ENCODE measurements around the gene GPD2. TPM values are rescaled to one million over a fixed set of nuclear protein-coding genes. Genes with fewer than 3 reads are reported as not detected.

The GPD2 gene
- total and polyA plus RNA-seq, 7 donors, result 6.3 to 86.6 (median 24.0) TPM

DNA sequence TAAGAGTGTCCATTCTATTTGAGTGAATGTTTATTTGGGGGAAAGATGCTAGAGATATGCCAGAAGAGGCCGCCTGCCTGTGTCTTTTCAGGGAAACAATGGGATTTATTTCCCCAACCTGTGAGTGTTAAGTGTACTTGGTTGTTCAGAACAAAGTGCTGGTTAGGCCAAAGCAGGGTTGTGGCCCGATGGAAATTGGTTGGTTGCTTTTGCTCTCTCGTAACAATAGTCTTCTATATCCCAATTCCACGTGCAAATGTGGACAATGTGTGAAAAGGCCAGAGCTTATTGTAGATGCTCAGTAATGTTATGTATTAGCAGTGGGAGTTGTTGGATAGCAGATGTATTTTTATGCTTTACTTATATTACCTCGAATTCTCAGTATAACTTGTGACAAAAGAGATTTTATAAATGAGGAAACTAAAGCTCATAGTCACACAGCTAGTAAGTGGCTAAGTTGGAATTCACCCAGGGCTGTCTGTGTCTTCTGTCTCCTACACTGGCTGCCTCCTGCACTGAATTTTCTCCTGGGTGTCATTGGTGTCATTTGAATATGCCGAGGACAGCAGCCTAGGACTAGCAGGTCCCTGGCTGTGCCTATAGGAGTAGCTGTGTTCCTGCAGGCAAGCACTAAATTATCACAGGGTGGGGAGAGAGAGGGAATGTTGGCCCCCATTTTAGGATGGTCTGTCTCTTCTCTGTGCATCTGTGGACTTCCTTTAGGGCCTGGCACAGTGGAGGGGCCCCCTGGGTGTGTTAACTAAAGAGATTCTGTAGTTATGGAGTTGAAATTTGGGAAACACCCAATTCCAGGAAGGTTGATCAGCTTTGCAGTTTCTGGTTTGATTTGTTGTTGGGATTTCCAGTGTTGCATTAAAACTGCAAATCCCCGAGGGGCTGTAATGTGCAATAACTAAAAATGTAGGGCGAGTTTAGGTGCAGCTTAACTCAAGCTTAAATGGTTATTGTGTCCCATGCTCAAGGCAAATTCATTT lies 21.6 kb downstream of the GPD2 start:
- Histone ChIP-seq H3K27me3 (ENCODE audit: insufficient read depth in 3 of 3, low read length in 2 of 3) (no peaks in the 10 kb centered on the region), H3K4me1 (peaks cover 25% of the 10 kb centered on the region), H3K9me3 (no peaks in the 10 kb centered on the region), H3K36me3 (ENCODE audit: insufficient read depth in 1 of 2, low read depth in 1 of 2) (no peaks in the 10 kb centered on the region), H3K4me3 (no peak overlapping the region), H3K27ac (peak overlapping the region; percentile 19)
- intact Hi-C loops (cut with DNase I), result no loop called here
- TF ChIP-seq, protein P1, sequence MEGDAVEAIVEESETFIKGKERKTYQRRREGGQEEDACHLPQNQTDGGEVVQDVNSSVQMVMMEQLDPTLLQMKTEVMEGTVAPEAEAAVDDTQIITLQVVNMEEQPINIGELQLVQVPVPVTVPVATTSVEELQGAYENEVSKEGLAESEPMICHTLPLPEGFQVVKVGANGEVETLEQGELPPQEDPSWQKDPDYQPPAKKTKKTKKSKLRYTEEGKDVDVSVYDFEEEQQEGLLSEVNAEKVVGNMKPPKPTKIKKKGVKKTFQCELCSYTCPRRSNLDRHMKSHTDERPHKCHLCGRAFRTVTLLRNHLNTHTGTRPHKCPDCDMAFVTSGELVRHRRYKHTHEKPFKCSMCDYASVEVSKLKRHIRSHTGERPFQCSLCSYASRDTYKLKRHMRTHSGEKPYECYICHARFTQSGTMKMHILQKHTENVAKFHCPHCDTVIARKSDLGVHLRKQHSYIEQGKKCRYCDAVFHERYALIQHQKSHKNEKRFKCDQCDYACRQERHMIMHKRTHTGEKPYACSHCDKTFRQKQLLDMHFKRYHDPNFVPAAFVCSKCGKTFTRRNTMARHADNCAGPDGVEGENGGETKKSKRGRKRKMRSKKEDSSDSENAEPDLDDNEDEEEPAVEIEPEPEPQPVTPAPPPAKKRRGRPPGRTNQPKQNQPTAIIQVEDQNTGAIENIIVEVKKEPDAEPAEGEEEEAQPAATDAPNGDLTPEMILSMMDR (IDR thresholded peaks at IDR 0.05), result no peak
- 73 to 83% (median 74%) methylated on average over 8 of the region's 8 CpGs for WGBS, 3 donors
- peak; percentile 42 to 70 (median 56) for ATAC-seq
- DNase-seq, result no peak

DNA sequence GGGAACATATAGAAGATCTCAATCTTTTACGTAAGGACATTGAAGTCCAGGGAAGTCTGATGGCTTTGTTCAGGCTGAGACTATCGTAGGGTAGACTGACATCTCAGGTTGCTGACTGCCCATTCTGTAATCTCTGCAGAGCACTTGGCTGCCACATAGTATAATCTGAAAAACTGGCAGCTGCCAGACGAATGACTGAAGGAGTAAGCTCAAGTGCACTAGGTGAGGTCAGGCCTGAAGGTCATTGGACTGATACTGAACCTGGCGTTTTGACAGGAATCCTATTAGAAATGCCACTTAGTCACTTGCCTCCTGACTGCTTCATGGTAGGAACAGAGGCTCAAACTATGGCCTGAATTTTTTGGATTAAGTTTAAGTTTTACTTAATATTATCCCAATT lies 23.5 kb downstream of the GPD2 start:
- no peaks in the 10 kb centered on the region for H3K9me3 ChIP-seq
- 47 to 63% (median 51%) methylated on average over 4 of the region's 4 CpGs for WGBS, 3 donors
- H3K27me3 ChIP-seq (ENCODE audit: insufficient read depth in 3 of 3, low read length in 2 of 3), result no peaks in the 10 kb centered on the region
- peaks cover 33% of the 10 kb centered on the region for H3K4me1 ChIP-seq
- H3K36me3 ChIP-seq (ENCODE audit: insufficient read depth in 1 of 2, low read depth in 1 of 2), result no peaks in the 10 kb centered on the region
- H3K27ac ChIP-seq, result no peak overlapping the region
- no peak for DNase-seq
- intact Hi-C loops (cut with DNase I), result no loop called here
- no peak overlapping the region for H3K4me3 ChIP-seq
- ATAC-seq, result peak in 3 of 4 donors; percentile 26 to 37 (median 35)
- TF ChIP-seq, protein P1 (IDR thresholded peaks at IDR 0.05), result no peak

DNA sequence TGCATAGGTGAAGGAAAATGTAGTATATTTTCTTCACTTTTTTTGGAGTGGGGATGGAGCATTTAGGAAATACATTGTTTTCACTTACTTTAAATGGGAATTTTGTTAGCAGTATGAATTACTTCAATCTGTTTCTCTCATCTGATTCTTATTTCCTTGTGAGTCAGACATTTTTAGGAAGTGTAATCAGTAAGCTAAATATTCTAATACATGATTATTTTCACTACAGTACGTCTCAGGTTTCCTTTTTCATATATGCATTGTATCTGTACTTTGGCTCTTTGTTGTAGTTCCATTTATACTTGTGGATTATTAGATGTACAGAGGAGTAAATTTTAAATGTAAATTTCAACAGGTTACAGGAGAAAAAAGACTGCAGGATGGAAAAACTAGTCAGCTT lies 27.9 kb downstream of the GPD2 start:
- H3K27me3 ChIP-seq (ENCODE audit: insufficient read depth in 3 of 3, low read length in 2 of 3), result no peaks in the 10 kb centered on the region
- no peak for ATAC-seq
- H3K4me3 ChIP-seq, result no peak overlapping the region
- H3K9me3 ChIP-seq, result no peaks in the 10 kb centered on the region
- no peak overlapping the region for H3K27ac ChIP-seq
- intact Hi-C loops (cut with DNase I), result no loop called here
- TF ChIP-seq, protein P1 (IDR thresholded peaks at IDR 0.05), result no peak
- peaks cover 46% of the 10 kb centered on the region for H3K4me1 ChIP-seq
- no peak for DNase-seq
- WGBS, 3 donors, result 63 to 73% (median 64%) methylated on average over 1 of the region's 1 CpG
- H3K36me3 ChIP-seq (ENCODE audit: insufficient read depth in 1 of 2, low read depth in 1 of 2), result no peaks in the 10 kb centered on the region

DNA sequence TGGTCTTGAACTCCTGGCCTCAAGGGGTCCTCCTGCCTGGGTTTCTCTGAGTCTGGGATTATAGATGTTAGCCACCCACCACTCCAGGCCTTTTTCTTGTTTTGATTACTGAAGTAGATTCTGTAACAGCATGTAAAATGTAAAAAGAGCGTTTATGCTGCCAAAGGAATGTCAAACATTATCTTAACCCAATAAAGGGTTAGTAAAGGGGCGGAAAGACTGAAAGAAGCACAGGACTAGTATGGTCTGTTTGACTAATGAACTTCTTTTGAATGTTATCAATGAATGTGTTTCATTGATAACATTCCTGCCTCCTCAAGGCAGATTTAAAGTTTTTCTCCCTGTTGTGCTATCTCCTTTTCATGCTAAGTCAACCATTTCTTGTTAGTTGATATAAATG lies 29.4 kb downstream of the GPD2 start:
- no peaks in the 10 kb centered on the region for H3K36me3 ChIP-seq (ENCODE audit: insufficient read depth in 1 of 2, low read depth in 1 of 2)
- peaks cover 43% of the 10 kb centered on the region for H3K4me1 ChIP-seq
- TF ChIP-seq, protein P1 (IDR thresholded peaks at IDR 0.05), result no peak
- intact Hi-C loops (cut with DNase I), result no loop called here
- ATAC-seq, result no peak
- no peak for DNase-seq
- H3K9me3 ChIP-seq, result no peaks in the 10 kb centered on the region
- WGBS, 3 donors, result 80 to 89% (median 84%) methylated on average over 2 of the region's 2 CpGs
- H3K27me3 ChIP-seq (ENCODE audit: insufficient read depth in 3 of 3, low read length in 2 of 3), result no peaks in the 10 kb centered on the region
- H3K27ac ChIP-seq, result no peak overlapping the region
- H3K4me3 ChIP-seq, result no peak overlapping the region
